NCI-H146 (cell line): ENCODE data around the gene PAX8.

Source experiments
- DNase-seq: peaks from one replicate; lab custom pipeline; 2025; lab: John Stamatoyannopoulos, UW

The PAX8 gene

DNA sequence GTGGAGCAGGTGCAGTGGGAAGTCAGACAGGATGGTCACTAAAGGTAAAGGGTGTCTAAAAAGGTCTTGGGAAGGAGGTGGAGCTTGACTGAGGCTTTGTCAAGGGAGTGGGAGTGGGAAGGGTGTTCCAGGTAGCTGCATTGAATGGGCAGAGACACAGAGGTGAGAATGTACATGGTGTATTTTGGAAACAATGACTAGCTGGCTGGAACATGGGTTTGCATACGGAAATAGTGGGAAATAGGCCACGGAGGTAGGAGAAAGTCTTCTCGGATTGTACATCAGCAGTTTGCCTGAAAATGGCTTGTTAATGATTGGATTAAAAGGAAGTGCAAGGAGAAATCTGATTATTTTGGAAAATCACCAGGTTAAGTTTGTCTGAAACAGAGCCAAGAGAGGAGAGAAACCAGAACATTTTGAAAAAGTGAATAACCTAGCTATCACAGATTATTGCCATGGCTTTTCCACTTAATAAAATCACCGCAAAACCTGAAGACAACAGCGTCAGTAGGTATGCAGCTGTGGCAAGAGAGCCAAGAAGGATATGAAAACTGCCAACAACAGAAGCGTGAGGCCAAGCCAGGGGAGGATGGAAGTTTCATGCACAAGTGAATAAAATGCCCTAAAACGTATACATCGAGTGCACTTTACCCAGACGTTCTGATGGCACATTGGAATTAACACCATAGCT, 13.9 kb downstream of the PAX8 start:
- no peak for DNase-seq

DNA sequence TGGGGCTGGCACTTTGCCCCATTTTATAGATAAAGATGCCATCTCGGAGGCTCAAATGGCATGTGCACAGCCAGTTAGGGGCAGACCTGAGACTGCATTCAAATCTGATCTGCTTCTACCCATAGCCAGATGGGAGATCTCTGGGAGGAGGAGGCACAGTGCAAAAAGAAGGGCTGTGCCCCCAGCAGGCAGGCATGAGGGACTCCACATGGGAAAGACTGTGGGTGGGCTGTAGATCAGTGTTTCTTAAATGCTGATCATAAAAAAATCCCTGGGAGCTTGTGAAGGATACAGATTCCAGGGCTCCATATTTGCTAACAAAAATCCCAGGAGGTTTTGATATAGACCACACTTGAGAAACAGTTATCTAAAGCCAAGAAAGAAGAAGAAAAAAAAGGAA, 15.2 kb downstream of the PAX8 start:
- DNase-seq = no peak

DNA sequence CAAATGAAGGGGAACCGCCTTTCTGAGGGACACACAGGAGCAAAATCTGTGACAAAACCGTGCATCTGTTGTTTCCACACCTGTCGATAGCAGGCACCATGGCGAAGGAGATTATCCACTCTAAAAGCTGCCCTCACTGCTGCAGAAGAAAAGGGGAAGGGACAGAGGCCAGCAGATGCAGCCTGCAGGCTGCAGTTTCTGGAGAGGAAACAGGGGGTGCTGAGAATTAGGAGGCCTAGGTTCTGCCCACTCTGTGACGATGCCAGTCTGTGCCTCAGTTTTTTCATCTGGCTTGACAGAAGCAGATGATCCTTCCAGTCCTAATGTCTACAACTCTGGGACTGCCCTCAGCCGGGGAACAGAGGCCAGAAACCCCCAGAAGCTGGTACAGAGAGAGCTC, 17.7 kb downstream of the PAX8 start:
- DNase-seq = no peak

DNA sequence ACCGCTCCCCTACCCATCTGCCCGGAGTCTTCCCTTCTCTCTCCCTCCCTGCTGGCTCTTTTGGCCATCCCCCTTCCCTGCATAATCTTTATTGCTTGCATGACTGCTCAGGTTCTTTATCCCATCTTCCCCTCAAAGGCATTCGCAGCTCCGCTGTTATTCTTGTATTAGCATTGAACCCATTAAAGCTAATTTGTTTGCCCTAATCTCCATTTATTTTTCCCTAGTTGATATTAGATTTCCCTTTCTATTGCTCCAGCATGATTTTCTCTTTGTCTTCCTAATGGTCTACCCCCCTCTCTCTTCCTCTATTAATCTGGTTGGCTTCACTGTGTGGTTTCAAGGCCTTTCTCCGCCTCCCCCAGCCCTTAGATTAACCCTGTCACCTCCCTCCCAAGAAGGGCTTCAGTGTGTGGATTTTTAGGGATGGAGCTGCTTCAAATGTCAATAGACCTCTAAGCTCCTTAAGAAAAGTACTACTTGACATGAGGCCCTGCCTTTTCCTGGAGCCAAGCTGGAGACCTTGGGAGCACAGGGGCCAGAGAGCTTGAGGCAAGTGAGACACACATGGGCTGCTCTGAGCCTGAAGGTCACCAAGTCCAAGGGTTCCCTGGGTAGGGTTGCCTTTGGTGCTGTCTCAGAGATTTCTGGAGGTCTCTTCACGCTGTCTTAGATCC, 20.1 kb downstream of the PAX8 start:
- peak; percentile 17 for DNase-seq

DNA sequence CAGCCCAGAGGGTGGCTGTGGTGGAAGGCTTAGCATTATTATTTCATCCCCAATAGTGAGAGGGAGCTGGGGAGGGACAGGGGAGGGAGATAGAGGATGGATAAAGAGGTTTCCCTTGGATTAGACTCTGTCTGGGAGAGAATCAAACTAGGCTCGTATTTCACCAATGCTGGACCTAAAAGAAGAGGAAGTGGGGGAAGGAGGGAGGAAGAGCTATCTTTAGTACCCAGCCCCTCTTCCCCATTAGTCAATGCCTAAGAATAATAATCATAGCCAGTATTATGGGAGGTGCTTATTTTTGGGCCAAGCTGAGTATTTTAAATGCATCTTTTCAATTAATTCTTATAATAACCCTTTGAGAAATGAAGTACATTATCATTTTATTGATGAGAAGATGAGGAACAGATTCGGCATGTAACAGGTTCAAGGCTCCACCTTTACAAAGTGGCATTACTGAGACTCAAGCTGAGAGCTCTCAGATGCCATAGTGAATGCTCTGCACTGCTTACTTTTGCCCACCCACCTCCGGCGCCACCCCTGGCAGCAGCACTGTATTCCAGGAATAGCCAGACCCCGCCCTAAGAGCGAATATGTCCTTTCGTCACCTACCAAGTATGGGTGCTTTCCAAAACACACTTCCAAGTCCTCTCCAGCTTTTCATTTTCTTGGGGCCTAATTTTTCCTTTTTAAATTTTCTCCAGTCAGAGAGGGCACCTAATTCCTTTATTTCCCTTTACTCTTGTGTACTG, 21.0 kb downstream of the PAX8 start:
- no peak for DNase-seq

DNA sequence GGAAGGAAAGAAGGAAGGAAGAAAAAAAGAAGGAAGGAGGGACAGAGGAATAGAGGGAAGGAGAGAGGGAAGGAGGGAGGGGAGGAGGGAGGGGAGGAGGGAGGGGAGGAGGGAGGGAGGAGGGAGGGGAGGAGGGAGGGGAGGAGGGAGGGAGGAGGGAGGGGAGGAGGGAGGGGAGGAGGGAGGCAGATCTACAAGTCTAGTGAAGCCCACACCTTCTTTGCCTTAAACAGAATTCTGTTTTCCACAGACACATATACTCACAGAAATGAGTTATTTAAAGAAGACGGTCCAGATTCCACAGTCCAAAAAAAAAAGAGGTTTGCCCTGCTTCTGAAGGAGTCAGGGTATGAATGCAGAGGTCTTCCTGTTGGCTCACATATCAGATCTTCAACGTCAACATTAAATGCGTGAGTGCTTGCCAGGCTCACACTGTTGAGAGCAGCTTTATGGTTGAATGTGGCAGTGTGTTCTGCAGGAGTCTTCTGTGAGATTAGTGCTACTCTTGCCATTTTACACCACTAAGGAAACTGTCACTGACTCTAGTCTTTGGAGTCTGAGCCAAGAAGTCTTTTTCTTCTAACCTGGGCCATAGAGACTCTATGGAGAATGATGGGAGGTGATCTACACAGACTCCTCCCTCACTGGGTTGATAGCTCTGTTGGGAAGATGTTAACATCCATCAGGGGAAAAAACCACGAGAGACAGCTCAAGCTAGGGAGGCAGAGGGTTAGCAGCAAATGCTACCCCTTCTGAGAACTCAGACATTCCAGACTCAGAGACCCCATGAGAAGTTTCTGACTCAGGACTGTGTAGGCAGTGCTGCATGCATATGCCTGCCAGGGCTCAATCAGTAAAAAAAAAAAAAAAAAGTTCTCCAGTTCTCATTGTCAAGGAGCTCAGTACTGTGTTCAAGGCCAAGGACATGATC, 23.3 kb downstream of the PAX8 start:
- DNase-seq = no peak

DNA sequence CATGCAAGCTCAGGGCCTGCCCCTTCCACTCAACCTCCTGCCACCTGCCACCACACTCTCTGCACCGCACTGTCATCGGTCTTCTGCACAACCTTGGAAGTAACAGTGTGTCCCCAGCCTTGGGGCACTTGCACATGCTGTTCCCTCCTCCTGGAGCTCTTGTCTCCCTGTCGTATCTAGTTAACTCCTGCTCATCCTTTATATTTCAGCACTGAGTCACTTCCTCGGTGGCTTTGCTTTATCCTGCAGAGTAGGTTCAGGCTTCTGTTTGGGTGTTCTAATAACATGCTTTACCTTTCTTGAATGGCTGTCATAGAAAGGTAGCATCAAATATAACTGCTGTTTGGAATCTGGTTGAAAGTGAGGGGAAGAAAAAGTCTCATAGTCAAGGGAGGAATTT, 25.3 kb downstream of the PAX8 start:
- DNase-seq = no peak

DNA sequence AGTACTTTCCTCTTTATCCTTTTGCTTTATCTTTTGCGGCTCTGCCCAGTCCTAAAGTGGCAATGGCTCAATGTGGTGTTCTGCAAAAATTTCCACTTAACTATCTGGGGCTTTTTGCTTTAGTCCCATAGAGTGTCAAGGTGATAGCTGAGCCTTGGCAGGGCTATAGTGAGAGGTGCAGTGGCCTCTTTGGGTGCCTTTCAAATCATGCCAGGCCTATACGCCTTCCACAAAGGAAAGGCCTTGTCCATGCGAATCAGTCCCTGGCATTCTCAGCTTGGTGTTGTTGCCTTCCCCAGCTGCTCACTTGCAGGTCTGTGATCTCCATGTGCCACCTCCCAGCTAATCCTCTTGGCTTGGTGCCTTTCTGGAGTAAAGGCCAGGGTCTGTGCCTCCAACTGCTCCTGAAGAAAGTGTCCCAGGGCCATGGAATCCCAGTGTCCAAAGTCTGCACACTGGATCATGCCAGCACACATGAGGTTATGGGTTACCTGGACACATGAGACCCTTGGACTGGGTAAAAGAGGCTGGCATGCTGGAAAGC, 26.6 kb downstream of the PAX8 start:
- no peak for DNase-seq

DNA sequence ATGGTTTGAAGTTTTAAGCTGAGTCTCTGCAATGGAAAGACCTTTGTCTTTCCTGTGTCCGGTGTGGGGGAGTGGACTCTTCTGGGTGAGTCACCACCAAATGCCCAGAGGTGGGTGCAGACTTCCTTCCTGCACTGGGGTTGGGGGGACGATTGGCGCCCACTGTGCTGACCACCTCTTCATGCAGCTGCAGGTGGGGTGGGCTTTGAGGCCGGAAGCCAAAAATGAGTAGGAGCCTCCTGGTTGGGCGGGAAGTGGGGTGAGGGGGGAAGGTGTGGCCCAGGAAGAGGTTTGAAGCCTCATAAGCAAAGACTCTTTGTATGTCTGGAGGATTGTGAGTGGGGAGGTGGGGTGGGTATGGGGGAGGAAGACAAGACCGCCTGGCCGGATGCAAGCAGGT, 27.6 kb downstream of the PAX8 start:
- DNase-seq = no peak

DNA sequence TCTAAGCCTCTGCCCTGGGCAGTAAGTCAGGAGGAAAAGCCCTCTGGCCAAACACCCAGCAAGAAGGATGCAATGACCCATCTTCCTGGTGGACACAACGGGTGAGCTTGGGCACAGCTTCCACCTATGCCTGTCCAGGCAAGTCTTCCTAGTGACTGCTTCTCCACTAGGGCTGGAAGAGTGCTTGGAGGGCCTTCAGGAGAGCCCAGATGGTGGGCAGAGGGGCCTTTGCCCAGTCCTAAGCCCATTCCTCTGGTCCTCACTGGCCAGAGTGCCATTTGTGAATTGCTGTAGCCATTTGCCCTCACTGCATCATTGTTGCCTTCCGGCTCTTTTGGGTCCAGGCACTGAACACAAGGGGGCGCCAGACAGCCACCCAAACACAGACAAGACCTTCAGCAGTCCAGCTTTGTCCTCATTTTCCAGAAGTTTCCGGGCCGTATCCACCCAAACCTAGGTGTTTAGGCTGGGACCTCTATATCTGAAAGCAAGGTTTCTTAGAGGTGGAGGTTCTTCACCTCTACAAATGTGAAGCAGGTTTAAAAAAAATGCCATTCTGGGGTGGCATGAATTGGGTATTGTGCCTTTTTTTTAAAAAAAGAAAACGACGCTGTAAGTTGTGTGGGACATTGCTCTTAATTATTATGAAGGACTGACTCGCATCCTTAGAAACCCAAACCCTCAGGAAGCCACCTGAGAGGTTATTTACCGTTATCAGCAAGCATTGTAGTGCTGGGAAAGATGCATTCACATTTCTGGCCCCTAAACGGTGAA, 29.5 kb downstream of the PAX8 start:
- peak; percentile 49 for DNase-seq

DNA sequence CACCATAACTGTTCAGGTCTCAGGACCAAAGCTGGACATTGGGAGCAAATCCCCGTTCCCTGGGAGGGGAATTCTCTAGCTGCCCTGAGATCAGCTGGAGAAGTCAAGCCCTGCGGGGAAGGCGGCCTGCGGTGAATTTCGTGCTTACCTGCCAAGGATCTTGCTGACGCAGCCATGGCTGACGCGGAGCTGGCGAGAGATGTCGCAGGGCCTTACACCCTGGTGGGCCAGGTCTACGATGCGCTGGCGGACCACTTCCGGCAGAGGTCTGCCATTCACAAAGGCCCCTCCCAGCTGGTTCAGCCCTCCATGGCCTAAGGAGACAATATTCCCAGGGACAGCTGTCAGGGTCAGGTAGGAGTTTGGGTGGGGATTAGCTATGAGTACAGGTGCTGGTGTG, 32.1 kb downstream of the PAX8 start:
- no peak for DNase-seq

DNA sequence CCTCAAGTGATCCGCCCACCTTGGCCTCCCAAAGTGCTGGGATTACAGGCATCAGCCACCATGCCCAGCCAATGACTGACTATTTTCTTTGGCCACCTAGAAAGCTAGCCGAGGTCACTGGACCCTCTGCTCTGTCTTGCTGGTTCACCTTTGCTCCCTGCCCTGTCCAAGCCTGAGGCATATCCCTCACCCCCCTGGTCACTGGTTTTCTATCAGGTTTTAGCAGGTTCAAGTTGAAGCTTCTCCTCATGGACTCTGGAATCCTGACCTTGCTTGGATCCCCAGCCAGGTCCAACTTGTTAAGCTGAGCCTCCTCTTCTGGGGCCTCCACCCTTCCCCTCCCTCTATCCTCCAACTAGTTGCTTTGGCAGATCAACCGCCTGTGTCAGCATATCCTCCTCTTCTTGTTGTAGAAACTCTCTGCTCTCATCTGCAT, 33.4 kb downstream of the PAX8 start:
- DNase-seq = no peak

DNA sequence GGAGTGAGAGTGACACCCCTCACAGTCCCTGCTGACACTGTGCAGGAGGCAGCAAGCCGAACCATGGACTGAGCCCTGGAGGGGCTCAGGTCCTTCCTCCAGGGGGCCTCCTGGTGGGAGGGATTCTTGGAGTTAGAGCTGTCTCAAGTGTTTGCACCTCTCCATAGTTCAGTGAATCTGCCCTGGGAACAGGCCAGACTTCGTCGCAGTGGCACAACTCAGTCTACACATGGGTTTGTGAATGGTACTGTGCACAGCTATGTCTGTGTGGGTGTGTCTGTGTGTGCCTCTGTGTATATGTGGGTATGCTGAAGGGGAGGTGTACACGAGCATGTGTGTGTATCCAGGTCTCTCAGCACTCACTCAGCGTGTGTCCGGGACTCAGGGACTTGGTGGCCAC, 36.4 kb downstream of the PAX8 start:
- no peak for DNase-seq

DNA sequence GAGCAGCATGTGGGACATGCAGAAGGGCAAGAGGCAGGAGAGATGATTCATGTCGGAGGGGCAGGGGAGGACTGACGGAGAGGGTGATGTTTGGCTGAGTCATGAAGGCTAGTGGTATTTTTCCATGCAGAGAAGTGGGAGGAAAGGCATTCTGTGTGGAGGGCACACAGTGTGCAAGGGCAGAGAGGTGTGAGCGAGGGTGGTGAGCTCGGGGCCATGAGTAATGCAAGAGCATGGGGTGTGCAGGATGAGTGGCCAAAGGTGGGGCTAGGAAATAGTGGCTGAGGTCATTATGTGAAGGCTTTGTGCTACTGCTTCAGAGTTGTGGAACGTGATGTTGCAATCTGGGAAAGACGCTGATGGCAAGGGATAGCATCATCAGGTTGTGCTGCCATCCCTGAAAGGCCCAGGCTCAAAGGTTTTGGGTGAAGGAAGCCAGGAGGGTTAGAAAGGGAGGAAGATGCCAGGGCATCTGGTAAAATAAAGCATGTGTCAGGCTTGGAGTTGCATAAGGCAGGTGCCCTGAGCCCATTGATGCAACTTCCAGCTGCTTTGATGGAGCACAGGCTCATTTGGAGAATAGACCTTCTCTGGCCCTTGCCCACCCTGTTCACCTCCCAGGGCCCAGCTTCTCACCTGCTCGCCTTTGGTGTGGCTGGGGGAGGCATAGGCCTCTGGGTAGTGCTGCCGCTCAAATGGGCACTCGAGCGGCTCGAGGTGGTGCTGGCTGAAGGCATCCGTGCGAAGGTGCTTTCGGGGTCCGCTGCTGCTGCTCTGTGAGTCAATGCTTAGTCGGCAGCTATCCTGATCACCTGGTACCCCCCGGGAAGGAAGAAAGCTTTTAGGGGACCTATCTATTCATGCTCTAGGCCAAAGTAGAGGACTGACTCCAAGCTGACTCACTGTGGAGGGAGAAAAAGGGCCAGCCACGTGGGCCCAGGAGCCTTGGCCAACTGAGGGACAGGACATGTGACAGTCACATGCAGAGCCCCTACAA, 37.5 kb downstream of the PAX8 start:
- no peak for DNase-seq

DNA sequence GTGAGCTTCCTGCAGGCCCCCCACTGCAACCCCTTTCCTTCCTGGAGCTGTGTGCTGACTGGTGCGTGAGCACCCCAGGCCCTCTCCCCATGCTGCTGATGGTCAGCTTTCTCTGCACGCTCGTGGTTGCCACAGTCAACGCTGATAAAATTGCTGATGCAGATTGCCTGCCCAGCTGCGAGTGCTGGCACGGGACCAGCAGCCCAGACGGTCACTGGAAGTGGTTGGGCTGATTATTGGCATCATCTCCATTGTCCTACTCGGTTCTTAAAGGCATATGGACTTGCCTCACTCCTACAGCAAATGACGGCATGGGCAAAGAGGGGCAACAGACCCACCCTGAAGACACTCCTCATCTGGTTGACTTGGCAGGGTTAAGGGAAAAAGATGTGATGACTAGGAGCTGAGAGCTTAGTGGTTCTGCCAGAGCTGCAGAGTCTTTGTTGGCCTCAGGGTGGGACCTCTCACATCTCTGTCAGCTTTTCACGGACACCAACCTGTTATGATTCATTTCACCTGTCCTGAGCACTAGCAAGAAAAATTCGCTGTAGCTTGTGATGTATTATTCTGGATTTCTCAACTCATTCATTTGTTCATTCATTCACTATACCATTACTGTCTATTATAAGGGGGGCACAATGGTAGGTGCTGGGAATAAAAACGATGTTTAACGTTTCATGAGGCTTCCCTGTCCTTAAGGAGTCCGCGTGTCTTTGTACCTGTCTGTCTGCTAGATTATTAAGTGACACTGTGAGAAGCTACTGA, 38.4 kb downstream of the PAX8 start:
- DNase-seq = peak; percentile 64

DNA sequence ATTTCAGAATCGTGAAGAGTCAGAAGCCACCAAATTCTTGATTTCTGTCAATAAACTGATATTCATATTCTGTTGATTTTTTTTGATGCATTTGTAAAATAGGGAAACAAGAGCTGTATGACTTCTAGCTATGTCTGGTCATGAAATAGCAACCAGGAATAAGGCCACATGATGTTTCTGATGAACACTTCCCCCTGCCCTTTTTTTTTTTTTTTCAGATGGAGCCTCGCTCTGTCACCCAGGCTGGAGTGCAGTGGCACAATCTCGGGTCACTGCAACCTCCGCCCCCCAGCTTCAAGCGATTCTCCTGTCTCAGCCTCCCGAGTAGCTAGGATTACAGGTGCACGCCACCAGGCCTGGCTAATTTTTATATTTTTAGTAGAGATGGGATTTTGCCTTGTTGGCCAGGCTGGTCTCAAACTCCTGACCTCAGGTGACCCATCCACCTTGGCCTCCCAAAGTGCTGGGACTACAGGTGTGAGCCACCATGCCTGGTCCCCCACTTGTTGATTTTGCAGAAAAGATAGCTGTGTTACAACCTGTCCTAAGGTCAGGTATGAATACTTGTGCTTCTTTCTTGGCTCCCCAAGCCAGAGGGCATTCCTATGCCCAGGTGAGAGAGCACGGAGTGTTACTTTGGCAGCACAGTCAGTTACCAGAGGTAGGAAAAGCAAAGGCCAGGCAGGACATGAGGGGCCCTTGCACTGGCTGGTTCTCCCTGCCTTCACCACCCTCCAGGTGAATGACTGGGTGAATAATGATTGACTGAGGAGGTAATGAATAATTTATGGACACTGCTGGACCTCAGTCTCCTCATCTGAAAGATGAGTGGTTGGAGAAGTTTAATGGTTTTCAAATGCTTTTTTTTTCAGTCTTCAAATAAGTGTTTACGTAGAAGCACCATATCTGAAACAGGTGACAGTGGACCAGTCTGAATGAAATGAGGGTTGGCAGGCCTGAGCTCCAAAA, 39.6 kb downstream of the PAX8 start:
- no peak for DNase-seq

DNA sequence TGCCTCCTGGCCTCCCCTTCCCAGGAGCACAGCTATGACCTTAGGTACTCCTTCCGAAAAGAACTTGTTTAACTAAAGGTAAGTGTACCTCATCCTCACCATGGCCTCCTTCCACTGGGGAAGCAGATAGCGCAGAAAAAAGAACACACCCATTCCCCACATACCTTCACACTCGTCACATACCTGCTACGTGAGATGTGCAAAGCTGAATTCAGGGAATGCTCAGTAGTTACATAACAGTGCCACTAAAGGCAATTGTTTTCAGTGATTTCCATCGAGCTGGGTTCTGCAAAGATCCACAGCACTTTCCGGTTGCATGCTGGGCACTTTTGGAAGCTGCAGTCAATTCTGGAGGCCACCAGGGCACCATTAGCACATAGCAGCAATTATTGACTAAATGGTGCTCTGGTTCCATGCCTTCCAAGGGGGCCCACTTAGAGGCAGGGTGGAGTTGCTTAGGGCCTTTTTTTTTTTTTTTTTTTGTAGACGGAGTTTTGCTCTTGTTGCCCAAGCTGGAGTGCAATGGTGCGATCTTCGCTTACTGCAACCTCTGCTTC, 41.0 kb downstream of the PAX8 start:
- no peak for DNase-seq
